Measurements from ENCODE around the gene TMEM35A.
A peak's percentile ranks its signal among the peaks of the same experiment; 100 is the strongest.
"Not testable (repeated sequence)": the region's sequence is repeated elsewhere in the genome, so short reads cannot be mapped to it uniquely, and the experiment has no call there.

The TMEM35A gene, protein sequence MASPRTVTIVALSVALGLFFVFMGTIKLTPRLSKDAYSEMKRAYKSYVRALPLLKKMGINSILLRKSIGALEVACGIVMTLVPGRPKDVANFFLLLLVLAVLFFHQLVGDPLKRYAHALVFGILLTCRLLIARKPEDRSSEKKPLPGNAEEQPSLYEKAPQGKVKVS

DNA sequence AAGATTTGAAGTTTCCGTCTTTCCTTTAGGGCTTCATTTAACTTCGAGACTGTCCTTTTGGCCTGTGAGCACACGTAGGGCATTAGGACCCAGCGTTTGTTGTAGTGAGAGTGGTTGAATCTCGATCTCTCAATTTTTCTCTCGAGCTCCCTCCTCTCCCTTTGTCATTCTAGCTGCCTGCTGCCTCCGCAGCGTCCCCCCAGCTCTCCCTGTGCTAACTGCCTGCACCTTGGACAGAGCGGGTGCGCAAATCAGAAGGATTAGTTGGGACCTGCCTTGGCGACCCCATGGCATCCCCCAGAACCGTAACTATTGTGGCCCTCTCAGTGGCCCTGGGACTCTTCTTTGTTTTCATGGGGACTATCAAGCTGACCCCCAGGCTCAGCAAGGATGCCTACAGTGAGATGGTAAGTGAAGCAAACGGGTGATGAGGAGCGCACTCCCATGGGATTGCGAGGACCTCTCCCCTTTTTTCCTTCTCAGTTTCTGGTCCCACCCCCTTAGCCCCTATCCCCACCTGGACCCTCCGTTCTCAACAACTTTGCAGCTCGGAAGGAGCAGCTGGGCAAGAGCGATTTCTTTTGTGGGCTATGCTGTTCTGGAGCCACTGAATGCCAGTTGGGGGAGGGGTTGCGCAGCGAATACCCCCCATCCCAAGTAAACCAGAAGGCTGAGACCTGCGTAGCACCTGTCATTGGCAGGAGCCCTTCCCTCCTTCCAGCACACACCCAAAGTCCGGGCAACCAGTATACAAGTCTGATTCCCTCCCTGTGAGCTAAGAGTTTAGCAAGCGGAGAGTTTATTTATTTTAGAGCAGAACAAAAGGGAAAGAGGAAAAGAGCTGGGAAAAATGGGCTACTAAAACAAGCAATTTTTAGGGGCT, at the start of gene TMEM35A:
TMEM35A (plus strand) TSS at position 164 of the 883 bp plus-strand sequence; CDS start at position 288, 124 bp downstream.
- DNase-seq (ENCODE audit: low read depth), result no peak

DNA sequence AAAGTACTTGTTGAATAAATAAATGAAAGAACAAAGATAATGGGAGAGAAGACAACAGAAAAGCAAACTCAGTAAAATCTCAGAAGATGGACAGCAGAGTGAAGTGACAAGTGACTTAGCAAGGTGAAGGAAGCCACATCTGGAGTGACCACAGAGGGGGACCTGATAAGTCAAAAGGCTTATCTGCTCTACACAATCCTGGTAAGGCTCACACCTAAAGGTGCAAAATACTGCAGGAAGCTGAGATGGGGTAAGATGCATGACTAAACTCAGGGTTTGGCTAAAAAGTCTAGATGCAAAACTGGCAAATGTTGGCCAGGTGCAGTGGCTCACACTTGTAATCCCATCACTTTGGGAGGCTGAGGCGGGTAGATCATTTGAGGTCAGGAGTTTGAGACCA, 49.0 kb upstream of the TMEM35A start:
- no peak for DNase-seq (ENCODE audit: low read depth)

DNA sequence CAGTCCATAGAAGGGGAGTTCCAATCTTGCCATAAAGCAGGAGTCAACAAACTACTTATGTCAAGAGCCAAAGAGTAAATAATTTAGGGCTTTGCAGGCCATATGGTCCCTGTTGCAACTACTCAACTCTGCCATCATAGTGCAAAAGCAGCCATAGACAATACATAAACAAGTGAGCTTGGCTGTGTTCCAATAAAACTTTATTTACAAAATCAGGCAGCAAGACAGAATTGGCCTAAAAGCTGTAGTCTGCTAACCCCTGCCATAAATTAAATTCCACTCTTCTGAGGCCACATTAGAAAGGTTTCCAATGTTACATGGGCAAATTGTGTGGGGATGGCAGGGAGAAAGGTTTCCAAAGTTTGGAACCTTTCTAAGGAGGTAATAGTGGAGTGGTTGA, 41.4 kb upstream of the TMEM35A start:
- no peak for DNase-seq (ENCODE audit: low read depth)

DNA sequence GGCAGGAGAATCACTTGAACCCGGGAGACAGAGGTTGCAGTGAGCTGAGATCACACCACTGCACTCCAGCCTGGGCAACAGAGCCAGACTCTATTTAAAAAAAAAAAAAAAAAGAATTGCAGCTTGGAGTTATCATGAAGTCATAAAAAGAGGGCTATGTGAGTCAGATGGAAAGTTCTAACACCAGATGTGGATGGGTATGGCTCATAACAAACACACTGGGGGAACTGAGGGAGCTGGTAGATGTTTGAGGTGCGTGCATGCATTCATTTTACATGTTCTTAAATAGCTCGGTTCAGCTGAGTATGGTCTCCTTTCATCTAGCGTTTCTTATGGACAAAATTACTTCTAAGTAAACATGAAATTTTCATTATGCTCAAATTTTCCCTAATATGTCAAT, 38.5 kb upstream of the TMEM35A start:
- no peak for DNase-seq (ENCODE audit: low read depth)

DNA sequence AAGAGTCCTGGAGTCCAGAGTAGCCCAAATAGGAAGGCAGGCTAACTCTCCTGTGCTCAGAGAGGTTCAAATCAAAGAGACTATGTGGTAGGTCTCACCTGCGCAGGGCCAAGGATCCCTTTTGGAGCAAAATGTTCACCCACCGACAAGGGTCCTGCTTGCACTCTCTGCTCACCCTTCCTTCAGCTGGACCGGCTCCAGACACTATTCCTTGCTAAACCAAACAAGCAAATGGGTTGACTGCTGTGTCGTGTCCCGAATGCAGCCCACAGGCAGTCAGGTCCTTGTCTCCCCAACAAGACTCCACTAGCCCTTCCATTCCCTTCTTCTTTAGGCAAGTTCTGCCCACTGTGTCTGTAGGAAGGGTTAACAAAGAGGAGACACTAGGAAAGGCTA, 27.5 kb upstream of the TMEM35A start:
- no peak for DNase-seq (ENCODE audit: low read depth)

DNA sequence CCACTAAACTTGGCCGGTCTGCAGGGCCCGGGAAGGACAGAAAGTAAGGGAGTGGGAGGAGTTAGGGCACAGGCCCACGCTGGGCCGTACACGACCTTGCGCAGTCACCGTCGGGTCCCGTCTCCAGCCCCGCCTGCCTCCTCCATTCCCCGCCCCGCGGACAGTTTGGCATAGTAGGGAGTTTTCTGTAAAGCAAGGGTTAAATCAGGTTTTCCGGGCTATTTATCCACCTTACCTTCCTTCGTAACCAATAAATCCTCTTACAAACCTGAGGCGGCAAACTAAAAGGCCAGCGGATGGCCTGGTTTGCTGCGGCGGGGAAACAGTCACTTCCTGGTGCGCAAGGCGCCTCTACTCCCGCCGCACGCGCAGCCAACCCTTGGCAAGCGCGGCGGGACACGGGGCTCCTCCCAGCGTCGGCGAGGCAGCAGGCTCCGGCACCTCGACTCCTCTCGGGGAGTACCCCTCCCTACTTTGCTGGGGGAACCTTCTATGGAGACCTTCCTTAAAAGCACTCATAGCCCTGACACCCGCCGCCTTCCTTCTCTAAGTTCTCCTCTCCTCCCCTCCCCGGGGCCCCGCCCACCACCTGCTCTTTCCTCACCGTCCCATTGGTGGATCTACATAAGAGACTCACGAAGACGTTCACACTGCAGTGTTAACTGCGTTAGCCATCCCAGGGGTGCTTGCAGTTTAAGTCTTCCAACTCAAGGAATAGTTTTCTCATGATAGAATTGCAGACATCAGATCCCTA, 27.0 kb upstream of the TMEM35A start, which contains the start of gene TRMT2B:
TRMT2B (minus strand) TSS at position 563 of the 754 bp plus-strand sequence. CDS start 9,822 bp downstream, outside the sequence.
- DNase-seq (ENCODE audit: low read depth), result peak; percentile 23

DNA sequence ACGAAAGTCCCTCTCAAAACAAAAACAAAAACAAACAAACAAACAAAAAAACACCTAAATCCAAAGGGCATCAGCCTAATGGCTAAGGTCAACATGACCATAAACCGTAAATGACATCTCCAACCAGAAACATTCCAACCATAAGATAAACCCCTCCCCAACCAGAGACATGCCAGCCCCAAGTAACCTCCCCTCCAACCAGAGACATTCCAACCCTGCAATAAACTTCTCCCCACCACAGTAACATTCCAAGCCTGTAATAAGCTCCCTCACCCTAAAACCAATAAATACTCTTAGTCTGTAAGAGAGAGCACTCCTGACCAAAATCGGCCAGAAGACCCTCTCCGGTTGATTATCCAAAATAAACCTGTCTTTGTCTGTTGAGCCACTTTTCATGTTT, 22.1 kb upstream of the TMEM35A start:
- DNase-seq (ENCODE audit: low read depth), result not testable (repeated sequence)

DNA sequence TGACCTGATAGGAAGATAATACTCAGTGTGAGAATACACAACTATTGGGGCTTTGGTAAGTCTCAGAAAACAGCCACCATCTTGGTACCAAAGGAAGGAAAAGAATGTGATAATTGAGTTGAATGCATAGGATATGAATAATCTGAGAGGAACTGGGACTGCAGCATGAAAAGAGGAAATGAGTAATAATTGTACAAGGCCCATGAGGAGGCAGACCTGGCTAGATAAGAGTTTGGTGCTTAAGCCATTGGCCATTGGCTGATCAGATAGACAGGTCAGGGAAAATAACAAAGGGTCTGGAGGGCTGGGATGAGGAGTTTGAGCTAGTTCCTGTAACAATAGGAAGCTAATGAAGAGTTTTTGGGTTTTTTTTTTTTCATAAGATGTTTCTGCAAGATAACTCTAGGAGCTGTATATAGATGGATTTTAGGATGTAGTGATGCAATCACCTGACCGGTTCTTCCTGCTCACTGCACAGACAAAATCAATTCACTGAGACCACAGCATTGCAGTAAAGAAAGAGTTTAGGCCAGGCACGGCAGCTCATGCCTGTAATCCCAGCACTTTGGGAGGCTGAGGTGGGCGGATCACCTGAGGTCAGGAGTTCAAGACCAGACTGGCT, 21.5 kb upstream of the TMEM35A start:
- no peak for DNase-seq (ENCODE audit: low read depth)

DNA sequence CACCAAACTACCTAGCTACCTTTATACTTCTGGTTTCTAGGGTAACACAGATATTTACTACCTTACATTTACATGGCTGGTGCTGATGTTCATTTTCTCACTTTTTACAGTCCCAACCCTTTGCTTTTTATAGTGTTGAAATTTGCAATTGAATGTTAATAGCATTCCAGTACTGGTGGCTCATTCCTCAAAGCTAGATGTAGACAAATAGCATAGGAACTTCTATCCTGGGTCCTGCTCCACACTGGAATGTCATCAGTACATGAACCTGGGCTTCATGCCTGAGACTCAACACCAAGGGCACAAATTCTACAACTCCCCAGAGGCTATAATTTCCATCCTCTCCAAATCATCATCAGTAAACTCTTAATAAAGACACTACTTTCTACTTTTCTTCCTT, 16.5 kb upstream of the TMEM35A start:
- no peak for DNase-seq (ENCODE audit: low read depth)

DNA sequence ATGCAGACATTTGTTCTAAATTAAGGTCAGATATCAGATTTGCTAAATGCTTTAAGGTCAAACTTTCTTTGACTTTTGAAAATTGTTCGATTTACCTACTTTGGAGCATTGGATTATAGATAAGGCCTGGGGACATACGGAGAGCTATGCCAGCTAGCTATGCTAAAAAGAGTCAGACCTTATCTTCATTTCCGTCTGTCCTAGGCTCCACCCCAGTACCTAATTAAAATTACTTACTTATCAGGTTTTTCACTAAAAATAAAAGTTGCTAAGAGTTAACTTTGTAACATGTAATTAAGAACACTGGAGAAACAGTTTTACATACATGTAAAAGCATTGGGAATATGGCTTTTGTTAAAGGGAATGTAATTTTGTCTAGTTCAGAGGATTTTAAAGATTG, 7.1 kb upstream of the TMEM35A start:
- no peak for DNase-seq (ENCODE audit: low read depth)

DNA sequence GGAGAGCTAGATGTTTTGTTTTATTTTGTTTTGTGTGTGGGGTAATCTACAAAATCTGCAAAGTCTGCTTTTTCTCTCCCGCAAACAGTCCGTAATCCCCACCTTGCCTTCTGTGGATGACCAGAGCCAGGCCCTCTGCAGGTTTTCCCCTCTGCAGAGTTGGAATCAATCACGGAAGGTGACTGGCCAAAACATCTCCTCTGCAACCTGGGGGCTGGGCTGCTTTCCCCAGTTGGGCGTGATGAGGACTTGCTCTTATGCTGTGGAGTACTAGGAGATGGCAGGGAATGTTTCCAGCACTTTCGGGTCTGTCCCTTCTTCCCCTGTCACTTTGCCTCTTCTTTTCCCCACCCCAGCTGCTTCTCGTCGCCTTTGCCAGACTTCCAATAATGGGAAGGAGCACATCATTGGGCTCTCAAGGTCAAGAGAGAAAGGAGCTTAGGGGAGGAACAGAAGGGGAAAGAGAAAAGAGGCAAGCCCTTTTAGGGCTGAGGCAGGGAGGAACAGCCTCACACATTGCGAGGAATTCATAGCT, 1.1 kb downstream of the TMEM35A start:
- DNase-seq (ENCODE audit: low read depth), result no peak

DNA sequence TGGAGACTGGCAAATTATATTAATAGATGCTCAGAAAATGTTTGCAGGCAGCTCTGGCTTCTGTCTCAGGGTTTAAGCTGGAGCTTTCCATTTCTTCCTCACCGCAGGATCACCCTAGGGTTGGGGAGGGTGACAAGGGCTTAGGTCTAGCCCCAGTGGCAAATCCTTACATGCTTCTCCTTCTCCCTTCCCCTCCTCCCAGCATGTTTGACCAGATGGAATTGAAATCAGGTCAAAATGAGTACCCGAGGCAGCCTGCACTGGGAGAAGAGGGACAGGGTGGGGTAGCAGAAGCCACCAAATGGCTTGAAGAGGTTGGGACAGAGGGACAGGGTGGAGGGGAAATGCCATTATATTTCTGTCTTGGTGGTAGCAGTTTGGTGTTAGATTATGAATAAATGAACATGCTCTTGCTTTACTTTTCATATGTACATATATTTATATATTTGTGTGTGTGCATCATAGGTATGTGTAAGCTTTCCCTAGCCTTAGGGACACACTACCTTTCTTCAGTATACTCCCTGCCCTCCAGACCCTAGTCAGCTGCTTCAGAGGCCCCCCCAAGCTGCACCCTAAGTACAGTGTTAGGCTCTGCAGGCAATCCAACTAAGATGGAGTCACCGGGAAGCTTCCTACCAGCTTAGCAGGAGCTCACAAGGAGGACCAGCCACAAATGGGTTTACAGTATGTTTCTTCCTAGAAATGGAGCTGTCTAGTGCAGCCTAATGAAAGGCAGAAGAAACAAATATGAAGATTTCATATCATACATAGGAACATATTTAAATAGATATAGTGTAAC, 1.8 kb downstream of the TMEM35A start:
- no peak for DNase-seq (ENCODE audit: low read depth)

DNA sequence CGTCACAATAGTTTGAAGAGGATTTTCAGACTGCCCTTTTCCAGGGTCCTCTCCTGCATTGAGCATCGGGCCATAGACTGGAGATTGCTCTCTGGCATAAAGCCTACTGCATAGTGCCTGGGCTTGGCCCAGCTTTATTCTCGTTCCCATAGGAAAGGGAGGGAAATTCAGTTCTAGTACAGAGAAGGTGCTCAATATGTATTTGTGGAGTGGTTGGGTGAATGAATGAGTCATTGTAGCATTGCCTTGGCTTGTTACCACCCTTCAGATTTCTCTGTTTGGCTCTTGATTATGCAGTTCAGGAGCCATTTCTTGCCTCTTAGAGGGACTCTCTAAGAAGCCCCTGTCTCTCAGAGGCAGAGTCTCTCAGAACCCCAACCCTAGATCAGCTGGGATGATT, 2.6 kb downstream of the TMEM35A start:
- DNase-seq (ENCODE audit: low read depth), result no peak

DNA sequence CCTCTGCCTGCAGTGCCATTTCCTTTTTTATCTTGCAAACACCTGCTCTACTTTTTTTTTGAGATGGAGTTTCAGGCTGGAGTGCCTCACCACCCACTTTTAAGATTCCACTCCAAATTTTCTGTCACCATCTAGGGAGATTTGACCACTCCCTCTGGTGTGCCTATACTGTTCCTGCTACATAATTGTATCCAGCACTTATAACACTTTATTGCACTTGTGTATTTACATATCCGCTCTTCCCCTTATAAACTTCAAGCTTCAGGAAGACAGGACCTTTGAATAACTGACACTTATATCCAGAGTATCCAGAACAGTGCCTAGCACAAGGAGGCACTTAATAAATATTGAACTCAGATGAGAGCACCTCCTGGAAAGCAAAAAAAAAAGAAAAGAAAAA, 13.1 kb downstream of the TMEM35A start:
- no peak for DNase-seq (ENCODE audit: low read depth)

DNA sequence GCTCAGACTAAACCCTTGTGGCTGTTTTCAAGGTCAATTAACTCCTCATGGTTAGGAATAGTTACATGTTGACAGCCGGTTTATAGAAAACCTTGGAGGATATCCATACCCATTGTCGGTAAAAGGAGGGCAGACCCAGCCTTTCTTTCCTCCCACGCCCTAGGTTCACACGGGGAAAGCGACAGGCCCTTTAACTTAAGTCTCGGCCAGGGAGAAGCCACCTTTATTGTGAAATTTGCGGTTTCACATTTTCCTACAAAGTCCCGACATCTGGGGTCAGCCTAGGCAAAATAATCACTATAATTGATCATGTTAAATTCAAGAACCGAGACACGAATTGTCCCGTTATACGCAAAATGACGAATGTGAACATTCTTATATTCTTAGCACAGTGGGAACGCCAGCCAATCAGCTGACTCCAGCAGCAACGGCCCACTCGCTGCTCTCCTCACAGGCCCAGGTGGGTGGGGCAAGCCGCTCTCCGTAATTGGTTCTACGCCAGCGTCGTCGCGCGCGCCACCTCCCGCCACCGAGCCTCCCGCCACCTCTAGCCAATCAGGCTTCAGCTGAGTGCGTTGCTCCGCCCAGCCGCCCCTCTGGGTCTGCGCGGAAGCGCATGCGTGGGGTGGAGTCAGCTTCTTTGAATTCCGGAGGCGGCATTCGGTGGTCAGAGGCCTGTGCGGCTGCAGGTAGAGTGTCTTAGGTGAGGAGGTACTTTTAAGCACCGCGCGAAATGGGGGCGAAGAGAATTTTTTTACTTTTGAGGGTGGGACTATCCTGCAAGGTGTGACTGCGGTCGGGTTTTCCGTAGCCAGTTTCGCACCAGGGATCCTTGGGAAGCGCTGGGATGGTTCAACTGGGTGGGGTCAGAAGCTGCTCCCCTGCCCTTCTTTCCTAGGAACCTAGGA, 19.1 kb downstream of the TMEM35A start, which contains the start of gene CENPI:
CENPI (plus strand) TSS at position 659 of the 908 bp plus-strand sequence. CDS start 2,867 bp downstream, outside the sequence.
- peak; percentile 82 for DNase-seq (ENCODE audit: low read depth)

DNA sequence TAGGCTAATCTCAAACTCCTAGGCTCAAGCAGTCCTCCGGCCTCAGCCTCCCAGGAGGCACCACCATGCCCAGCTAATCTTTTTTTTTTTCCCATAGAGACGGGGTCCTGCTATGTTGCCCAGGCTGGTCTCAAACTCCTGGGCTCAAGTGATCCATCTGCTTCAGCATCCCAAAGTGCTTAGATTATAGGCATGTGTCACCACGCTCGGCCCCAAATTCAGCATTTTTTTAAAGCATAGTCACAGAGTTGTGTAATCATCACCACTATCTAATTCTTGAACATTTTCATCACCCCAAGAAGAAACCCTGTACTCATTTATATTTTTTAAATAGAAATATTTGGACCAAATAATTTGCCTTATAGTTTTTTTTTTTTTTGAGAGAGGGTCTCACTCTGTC, 29.6 kb downstream of the TMEM35A start:
- DNase-seq (ENCODE audit: low read depth), result no peak

DNA sequence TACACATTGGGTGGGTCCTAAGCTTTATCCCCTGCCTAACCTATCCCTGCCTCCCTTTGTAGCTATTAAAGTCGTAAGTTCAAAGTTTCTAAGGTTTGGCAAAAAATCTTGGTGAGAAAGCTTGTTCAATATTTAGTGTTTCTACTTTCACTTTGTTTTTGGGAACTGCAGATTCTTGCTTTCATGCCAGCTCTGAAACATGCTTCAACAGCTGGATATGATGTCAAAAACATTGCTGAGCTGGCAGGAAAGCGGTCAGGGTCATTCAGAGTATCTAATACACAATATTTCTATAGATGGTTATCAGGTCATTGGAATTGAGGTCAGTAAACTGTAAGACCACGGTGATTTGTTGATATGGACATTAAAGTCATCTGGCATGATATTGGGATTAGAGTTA, 39.0 kb downstream of the TMEM35A start:
- DNase-seq (ENCODE audit: low read depth), result no peak

DNA sequence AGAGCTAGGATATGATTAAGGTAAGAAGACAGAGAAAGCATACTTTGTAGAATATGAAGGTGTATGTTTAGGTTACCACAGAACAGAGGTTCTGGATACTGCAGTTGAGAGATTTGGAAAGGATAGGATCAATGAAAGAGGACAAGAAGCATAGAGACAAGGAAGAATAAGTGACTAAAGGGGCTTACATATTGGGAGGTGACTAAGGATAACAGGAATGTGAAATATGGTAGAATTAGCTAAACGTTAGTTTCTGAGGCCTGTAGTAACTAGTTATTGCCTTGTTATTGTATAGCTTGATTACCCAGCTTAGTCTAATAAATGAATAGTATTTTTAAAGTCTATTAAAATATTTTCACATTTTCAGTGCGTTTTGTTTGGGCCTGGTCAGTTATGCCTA, 57.6 kb downstream of the TMEM35A start:
- DNase-seq (ENCODE audit: low read depth), result no peak
